A549 (cell line): ENCODE data around the gene PDPR. TPM values are rescaled to one million over a fixed set of nuclear protein-coding genes. Genes with fewer than 3 reads are reported as not detected.
"Not testable (repeated sequence)": the region's sequence is repeated elsewhere in the genome, so short reads cannot be mapped to it uniquely, and the experiment has no call there.

ENCODE experiments used
- ATAC-seq, 2 experiments: fragments of 200-7000 bp in 1 of 2; fragments of >200 bp in 1 of 2; cut with Nextera tagmentation in 1 of 2; cut with Tn5 transposase in 1 of 2; 3 replicates each; pipeline versions ENCODE4 v1.8.0 to v1.9.1; 2018 to 2020; ENCODE audit warnings: mild to moderate bottlenecking in 1 of 2, moderate library complexity in 1 of 2
- CTCF ChIA-PET: fragments of 300-600 bp; sonication (Branson Sonifier 250); formaldehyde crosslinking; extraction: SDS; loops from one replicate; lab custom pipeline; 2021; ENCODE audit warnings: antibody characterized with exemption, inconsistent platforms; lab: Yijun Ruan, JAX
- POLR2A ChIA-PET: fragments of 350-600 bp; formaldehyde crosslinking; extraction: SDS; loops from one replicate; lab custom pipeline; 2021; ENCODE audit warnings: antibody characterized with exemption, inconsistent platforms; lab: Yijun Ruan, JAX
- DNase-seq, 2 experiments: peaks; one replicate each; pipeline versions ENCODE4 v3.0.0 to v3.0.0-alpha.2; 2011 to 2016; ENCODE audit warnings: low read depth in 1 of 2, low spot score in 1 of 2
- FAIRE-seq: peaks from 2 replicates; lab custom pipeline; 2011; peaks lifted over from hg19 to GRCh38; lab: Jason Lieb, UNC
- H3K27ac ChIP-seq, 2 experiments: fragments of >200 bp; sonication (Bioruptor Twin); formaldehyde crosslinking; 3 replicates each; pipeline ENCODE4 v1.5.1; 2016 to 2017
- H3K4me1 ChIP-seq: fragments of >200 bp; sonication (Bioruptor Twin); formaldehyde crosslinking; 3 replicates; pipeline ENCODE4 v1.6.1; 2016
- H3K4me2 ChIP-seq: fragments of >200 bp; sonication (Bioruptor Twin); formaldehyde crosslinking; 3 replicates; pipeline ENCODE4 v1.6.1; 2016
- H3K4me3 ChIP-seq: fragments of >200 bp; sonication (Bioruptor Twin); formaldehyde crosslinking; 3 replicates; pipeline ENCODE4 v1.5.1; 2016
- H3K9me3 ChIP-seq: fragments of >200 bp; sonication (Bioruptor Twin); formaldehyde crosslinking; 3 replicates; pipeline ENCODE4 v1.6.1; 2016
- BHLHE40 ChIP-seq: IDR thresholded peaks from 2 replicates; pipeline ENCODE4 v1.6.1; 2012; ENCODE audit warnings: low read depth, low read length, inconsistent platforms
- CHD2 ChIP-seq: fragments of 150-350 bp; IDR thresholded peaks from 2 replicates; pipeline ENCODE4 v1.6.1; 2014; ENCODE audit warnings: low read length; ENCODE audit not compliant: partially characterized antibody
- JUN ChIP-seq, 2 experiments: fragments of >200 bp; sonication (Bioruptor Twin); formaldehyde crosslinking; IDR thresholded peaks; 2 replicates in 1 of 2; 3 replicates in 1 of 2; pipeline ENCODE4 v1.6.1; 2016 to 2017
- MYC ChIP-seq: IDR thresholded peaks from 2 replicates; pipeline ENCODE4 v1.6.1; 2012; ENCODE audit warnings: mild to moderate bottlenecking, inconsistent platforms, low read length, improper control_type of control experiment, borderline replicate concordance
- PHF8 ChIP-seq: fragments of 200-600 bp; sonication (generic); IDR thresholded peaks from 2 replicates; pipeline ENCODE4 v1.6.1; 2016; ENCODE audit warnings: low read depth, mild to moderate bottlenecking, antibody characterized with exemption, moderate library complexity, borderline replicate concordance
- WGBS: methylation state at CpG from one replicate; pipeline ENCODE4 v1.1.6; 2017; ENCODE audit errors: missing lambda C conversion rate; 5-methylcytosine and 5-hydroxymethylcytosine counted together
- polyA minus RNA-seq: library from RNA; depleted of rRNA, polyadenylated mRNA; stranded (reverse); fragments of >200 nt; gene quantifications from 2 replicates; pipeline ENCODE4 v1.2.3, GENCODE V29; 2011; rRNA and poly(A)+ RNA removed
- polyA plus RNA-seq, 4 experiments: library from polyadenylated mRNA; depleted of rRNA in 3 of 4; stranded (reverse); fragments of >200 nt; fragmentation: RNase III in 1 of 4; extraction: RNeasy Plus Mini Kit Qiagen cat#74134 plus additional on column Dnase treatment in 1 of 4; gene quantifications; 2 replicates in 3 of 4; 3 replicates in 1 of 4; pipeline ENCODE4 v1.2.3, GENCODE V29; 2011 to 2017
- TF ChIP-seq, protein P1 (sequence below): fragments of 200-600 bp; sonication (generic); IDR thresholded peaks from 2 replicates; pipeline ENCODE4 v1.6.1; 2016; ENCODE audit warnings: antibody characterized with exemption, mild to moderate bottlenecking, moderate library complexity
- TF ChIP-seq, protein P2 (sequence below): fragments of 450-650 bp; IDR thresholded peaks from 2 replicates; pipeline ENCODE4 v1.6.1; 2014; ENCODE audit warnings: antibody characterized with exemption
- TF ChIP-seq, protein P3 (sequence below): IDR thresholded peaks from 2 replicates; pipeline ENCODE4 v1.6.1; 2012
- TF ChIP-seq, protein P4 (sequence below): IDR thresholded peaks from 2 replicates; pipeline ENCODE4 v1.6.1; 2012; ENCODE audit warnings: low read depth, borderline replicate concordance

PDPR gene
- polyA plus RNA-seq (2011; rRNA removed) (25.6 and 30.6 TPM in 2 replicates), polyA plus RNA-seq (2017; fragmentation: RNase III; extraction: RNeasy Plus Mini Kit Qiagen cat#74134 plus additional on column Dnase treatment) (13.1 to 13.7 TPM (median 13.4 TPM) in 3 replicates), polyA minus RNA-seq (48.7 and 54.8 TPM in 2 replicates)
- polyA plus RNA-seq (2012; cell fraction: cytosol; rRNA removed), result 9.1 and 11.3 TPM in 2 replicates
- 30.5 and 35.8 TPM in 2 replicates for polyA plus RNA-seq (2012; cell fraction: nucleus; rRNA removed)

DNA sequence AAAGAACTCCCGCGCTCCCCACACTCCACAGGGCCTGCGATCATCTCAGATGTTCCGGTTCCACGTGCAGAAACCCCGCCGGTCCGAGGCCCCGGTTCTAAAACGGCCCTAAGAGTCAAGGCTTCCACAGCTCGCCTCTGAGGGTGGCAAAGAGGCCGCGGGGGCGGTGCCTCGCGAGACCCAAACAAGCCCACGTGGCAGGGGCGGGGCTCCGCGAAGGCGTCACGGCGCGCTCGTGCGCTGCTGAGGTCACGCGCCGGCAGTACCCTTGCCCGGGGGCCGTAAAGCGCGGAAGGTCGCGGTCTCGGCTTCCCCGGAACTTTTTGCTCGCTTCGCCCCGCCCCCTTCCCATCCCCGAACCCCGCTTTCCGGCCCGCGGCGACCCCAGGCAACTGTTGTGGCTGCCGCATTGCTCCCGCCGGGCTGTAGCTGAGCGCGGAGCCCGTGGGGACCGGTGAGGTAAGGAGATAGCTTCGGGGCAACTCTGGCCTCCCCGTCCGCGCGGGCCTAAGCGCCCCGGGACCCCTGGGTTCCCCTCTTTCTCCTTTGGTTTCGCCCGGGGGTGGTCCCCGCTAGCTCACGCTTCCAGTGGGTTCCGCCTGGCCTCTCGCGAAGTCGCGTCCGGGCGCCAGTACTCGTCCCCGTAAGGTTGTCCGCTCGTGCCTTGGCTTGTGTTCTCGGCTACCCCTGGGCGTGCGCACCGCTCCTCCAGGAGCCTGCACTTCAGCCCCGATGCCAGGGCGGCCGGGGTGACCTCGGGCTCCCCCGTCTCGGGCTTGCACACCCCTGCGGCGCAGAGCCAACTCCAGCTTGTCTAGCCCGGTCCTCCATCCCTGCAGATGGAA is at the start of gene PDPR:
TSS of gene PDPR (plus strand) at position 351 of the 845 bp plus-strand sequence. CDS start 6,161 bp downstream, outside the sequence.
- ATAC-seq (peak; percentile 91 to 96), DNase-seq (peak; percentile 55 to 89)
- Histone ChIP-seq H3K4me2 (peak within 1 kb of the TSS; percentile 86), H3K4me3 (peak within 1 kb of the TSS; percentile 53), H3K27ac (peak within 1 kb of the TSS; percentile 55 to 92)
- POLR2A ChIA-PET, FAIRE-seq, CTCF ChIA-PET, H3K4me1 ChIP-seq, H3K9me3 ChIP-seq: not testable (repeated sequence)
- WGBS, result 2% methylated on average over 19 of the region's 88 CpGs
- 0 out of 5 replicates have a peak, but pooled peaks of 1 of the 2 experiments have one; percentile 20 for TF ChIP-seq JUN (IDR thresholded peaks at IDR 0.05)
- TF ChIP-seq CHD2, result peak; percentile 83
- TF ChIP-seq PHF8, result peak; percentile 47; the same call in 1 of the 2 replicates
- TF ChIP-seq, protein P1, sequence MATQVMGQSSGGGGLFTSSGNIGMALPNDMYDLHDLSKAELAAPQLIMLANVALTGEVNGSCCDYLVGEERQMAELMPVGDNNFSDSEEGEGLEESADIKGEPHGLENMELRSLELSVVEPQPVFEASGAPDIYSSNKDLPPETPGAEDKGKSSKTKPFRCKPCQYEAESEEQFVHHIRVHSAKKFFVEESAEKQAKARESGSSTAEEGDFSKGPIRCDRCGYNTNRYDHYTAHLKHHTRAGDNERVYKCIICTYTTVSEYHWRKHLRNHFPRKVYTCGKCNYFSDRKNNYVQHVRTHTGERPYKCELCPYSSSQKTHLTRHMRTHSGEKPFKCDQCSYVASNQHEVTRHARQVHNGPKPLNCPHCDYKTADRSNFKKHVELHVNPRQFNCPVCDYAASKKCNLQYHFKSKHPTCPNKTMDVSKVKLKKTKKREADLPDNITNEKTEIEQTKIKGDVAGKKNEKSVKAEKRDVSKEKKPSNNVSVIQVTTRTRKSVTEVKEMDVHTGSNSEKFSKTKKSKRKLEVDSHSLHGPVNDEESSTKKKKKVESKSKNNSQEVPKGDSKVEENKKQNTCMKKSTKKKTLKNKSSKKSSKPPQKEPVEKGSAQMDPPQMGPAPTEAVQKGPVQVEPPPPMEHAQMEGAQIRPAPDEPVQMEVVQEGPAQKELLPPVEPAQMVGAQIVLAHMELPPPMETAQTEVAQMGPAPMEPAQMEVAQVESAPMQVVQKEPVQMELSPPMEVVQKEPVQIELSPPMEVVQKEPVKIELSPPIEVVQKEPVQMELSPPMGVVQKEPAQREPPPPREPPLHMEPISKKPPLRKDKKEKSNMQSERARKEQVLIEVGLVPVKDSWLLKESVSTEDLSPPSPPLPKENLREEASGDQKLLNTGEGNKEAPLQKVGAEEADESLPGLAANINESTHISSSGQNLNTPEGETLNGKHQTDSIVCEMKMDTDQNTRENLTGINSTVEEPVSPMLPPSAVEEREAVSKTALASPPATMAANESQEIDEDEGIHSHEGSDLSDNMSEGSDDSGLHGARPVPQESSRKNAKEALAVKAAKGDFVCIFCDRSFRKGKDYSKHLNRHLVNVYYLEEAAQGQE, result peak; percentile 82
- 0 out of 2 replicates have a peak, but pooled peaks have one; percentile 30 for TF ChIP-seq MYC
- TF ChIP-seq, protein P2, sequence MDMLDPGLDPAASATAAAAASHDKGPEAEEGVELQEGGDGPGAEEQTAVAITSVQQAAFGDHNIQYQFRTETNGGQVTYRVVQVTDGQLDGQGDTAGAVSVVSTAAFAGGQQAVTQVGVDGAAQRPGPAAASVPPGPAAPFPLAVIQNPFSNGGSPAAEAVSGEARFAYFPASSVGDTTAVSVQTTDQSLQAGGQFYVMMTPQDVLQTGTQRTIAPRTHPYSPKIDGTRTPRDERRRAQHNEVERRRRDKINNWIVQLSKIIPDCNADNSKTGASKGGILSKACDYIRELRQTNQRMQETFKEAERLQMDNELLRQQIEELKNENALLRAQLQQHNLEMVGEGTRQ, result peak; percentile 77
- TF ChIP-seq, protein P3, sequence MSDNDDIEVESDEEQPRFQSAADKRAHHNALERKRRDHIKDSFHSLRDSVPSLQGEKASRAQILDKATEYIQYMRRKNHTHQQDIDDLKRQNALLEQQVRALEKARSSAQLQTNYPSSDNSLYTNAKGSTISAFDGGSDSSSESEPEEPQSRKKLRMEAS, result peak; percentile 89
- peak; percentile 77 for TF ChIP-seq BHLHE40
- TF ChIP-seq, protein P4, sequence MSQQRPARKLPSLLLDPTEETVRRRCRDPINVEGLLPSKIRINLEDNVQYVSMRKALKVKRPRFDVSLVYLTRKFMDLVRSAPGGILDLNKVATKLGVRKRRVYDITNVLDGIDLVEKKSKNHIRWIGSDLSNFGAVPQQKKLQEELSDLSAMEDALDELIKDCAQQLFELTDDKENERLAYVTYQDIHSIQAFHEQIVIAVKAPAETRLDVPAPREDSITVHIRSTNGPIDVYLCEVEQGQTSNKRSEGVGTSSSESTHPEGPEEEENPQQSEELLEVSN, result peak; percentile 60; the same call in 1 of the 2 replicates

DNA sequence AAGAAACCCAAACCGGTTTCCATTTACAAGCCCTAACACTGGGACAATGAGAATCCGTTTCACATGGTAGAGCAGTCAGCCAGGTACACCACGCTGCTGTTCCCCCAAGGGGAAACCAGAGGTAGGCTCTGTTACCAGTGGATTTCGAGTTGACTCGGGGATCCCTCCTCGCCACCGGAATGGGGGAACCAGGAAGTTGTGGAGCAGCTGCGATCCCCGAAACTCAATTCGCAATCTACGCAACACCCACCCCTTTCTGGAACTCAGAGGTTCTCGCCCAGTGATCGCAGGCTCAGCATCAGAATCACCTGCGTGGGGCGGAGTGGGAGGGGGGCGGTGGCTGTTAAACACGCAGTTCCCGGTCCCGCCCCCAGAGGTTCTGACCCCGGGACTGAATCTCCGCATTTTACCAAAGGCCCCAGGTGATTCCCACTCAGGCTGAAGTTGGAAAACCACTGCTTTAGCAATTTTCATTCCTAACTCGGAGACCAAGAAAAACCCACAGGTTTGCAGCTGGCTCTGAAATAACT is 49.2 kb upstream of the PDPR start:
- H3K9me3 ChIP-seq, POLR2A ChIA-PET, FAIRE-seq, CTCF ChIA-PET: not testable (repeated sequence)
- WGBS, result 18% methylated on average over 22 of the region's 22 CpGs
- peak overlapping the region; percentile 66 for H3K4me3 ChIP-seq
- peak overlapping the region; percentile 95 for H3K4me2 ChIP-seq
- H3K4me1 ChIP-seq, result peaks cover 20% of the 10 kb centered on the region
- peak; percentile 4 to 7 for DNase-seq
- ATAC-seq, result peak; percentile 46 to 55
- peak overlapping the region; percentile 70 to 86 for H3K27ac ChIP-seq

DNA sequence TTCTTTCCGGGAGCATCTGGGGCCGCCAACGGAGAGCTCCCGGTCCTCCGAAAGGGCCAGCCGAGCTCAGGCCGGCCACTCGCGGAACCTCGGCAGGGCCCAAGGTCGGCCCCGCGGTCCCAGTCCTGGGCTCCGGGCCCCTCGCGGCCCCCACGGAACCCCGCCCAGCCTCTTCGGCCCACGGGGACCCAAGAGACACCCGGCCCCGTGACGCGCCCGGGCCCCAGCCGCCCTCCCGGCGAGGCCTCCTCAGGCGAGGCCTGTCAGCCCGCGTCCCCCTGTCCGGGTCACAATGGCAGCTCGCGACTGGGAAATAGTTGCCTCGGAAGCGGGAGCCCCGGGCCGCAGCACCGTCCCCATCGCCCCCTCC is 48.8 kb upstream of the PDPR start:
- DNase-seq, POLR2A ChIA-PET, H3K9me3 ChIP-seq, CTCF ChIA-PET, FAIRE-seq: not testable (repeated sequence)
- Histone ChIP-seq H3K27ac (peak overlapping the region; percentile 70 to 86), H3K4me1 (peaks cover 18% of the 10 kb centered on the region), H3K4me2 (peak overlapping the region; percentile 95), H3K4me3 (peak overlapping the region; percentile 66)
- ATAC-seq, result peak; percentile 61 to 69
- 7% methylated on average over 5 of the region's 40 CpGs for WGBS
- TF ChIP-seq PHF8, result peak; percentile 72
